Caki2 (cell line): Measurements from ENCODE around the gene GRK5. TPM values are rescaled to one million over a fixed set of nuclear protein-coding genes. Genes with fewer than 3 reads are reported as not detected.

ENCODE experiments used
- DNase-seq: peaks from one replicate; pipeline ENCODE4 v3.0.0-alpha.2; 2015; ENCODE audit warnings: low read depth
- in situ Hi-C: cut with HindIII; loops from 2 replicates; pipeline ENCODE4 v1.10.0; 2016; ENCODE audit warnings: low sequenced_read_pairs, low pct_unique_long_range_greater_than_20kb, mixed read lengths
- total RNA-seq: library from RNA; depleted of rRNA; stranded (reverse); fragments of >200 nt; shearing (Covaris generic); gene quantifications from 2 replicates; pipeline ENCODE4 v1.2.3, GENCODE V29; 2014; ENCODE audit warnings: low replicate concordance

GRK5 gene
- total RNA-seq, 1 experiment from 2014 or later = 0.61 TPM

- in situ Hi-C loops = no loop called here
- DNase-seq = no peak
Measured at GRCh38 chr10:119394657-119395279, 187.4 kb downstream of the GRK5 start.

- DNase-seq = no peak
- in situ Hi-C loops = no loop called here
Measured at GRCh38 chr10:119395280-119396007, 188.1 kb downstream of the GRK5 start.

GRCh38 chr10:119396008-119396708 lies 188.8 kb downstream of the GRK5 start:
- DNase-seq = no peak
- in situ Hi-C loops = no loop called here

- DNase-seq = no peak
- in situ Hi-C loops = no loop called here
Measured at GRCh38 chr10:119396709-119397071, 189.3 kb downstream of the GRK5 start.

DNA sequence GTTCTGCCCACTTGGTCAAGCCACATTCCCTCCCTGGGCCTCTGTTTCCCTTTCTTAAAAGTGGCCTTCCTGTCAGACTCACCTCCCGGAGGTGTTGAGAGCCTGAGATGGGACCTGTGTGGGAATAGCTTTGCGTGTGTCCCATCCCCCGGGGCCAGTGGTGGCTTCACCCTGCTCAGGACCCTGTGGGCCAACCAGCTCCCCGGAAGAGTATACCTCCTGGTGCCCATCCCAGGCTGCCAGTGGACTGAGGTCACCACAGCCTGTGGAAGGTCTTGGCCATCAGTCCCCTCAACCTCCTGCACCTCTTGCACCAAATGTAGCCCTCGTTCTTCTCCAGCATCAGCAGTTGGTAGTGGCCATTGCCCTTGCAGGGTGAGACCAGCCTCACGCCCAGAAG lies 190.0 kb downstream of the GRK5 start:
- DNase-seq = no peak
- in situ Hi-C loops = no loop called here

DNA sequence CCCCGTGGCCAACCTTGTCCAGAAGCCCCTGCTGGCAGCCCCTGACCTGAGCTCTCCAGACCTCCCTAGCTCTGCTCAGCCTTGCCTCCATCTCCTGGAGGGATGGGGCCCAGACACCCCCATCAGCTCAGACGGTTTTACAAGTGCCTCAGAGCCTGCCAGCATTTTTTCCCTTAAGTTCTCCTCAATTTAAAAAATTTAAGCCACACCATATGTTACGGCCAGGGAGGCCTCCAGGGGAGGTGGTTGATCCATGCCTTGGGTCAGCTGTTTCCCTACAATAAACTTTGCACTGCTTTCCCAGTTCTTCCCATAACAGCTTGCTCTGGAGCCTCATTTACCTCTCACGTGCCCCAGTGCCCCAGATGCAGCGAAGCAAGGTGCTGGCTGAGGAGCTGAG lies 191.6 kb downstream of the GRK5 start:
- in situ Hi-C loops = no loop called here

DNA sequence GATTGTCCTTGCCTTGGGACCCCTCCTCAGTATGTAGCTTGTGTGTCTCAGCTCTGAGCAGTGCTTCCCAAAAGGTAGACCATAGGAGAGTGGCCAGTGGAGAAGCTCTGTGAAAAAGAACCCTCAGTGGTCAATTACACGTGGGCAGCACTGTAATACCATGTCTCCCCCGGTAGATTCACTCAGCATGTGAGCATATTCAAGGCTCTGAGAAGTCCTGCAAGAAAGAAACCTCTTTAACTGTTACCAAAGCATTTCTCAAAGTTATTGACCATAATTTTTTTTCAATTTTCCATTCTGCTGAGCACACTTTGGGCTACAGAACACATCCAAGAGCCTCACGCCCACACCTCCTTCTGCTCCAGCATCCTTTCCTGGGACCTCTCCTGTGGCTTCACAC lies 192.1 kb downstream of the GRK5 start:
- DNase-seq = no peak
- in situ Hi-C loops = no loop called here

More for the DNA sequence above, 191.6 kb downstream of the GRK5 start:
- DNase-seq = no peak

- in situ Hi-C loops = no loop called here
- DNase-seq = peak; percentile 77
Measured at GRCh38 chr10:119401671-119402395, 194.5 kb downstream of the GRK5 start.

- in situ Hi-C loops = no loop called here
- no peak for DNase-seq
Measured at GRCh38 chr10:119403921-119404320, 196.6 kb downstream of the GRK5 start.

- in situ Hi-C loops = no loop called here
Measured at GRCh38 chr10:119404719-119405519, 197.5 kb downstream of the GRK5 start.

GRCh38 chr10:119405520-119405807 lies 198.1 kb downstream of the GRK5 start:
- no peak for DNase-seq
- in situ Hi-C loops = no loop called here

More at GRCh38 chr10:119404719-119405519, 197.5 kb downstream of the GRK5 start:
- no peak for DNase-seq

DNA sequence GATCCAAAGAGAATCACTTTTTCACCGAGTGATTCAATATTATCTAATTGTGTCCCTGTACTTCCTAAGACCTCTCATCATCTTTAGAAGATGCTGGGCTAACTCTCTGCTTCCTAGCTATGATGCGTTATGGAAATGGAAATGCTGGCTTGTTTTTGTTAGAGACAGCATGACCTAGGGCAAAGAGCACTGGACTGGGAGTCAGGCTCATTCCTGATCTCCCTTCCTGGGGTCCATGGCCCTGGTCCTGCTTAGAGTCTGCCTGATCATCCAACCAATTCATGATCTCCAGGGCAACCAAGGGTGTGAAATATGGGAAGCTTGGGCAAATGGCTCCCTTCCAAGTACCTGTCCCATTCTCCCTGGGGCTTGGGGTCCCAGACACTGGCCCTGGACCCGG lies 198.8 kb downstream of the GRK5 start:
- no peak for DNase-seq
- in situ Hi-C loops = no loop called here

DNA sequence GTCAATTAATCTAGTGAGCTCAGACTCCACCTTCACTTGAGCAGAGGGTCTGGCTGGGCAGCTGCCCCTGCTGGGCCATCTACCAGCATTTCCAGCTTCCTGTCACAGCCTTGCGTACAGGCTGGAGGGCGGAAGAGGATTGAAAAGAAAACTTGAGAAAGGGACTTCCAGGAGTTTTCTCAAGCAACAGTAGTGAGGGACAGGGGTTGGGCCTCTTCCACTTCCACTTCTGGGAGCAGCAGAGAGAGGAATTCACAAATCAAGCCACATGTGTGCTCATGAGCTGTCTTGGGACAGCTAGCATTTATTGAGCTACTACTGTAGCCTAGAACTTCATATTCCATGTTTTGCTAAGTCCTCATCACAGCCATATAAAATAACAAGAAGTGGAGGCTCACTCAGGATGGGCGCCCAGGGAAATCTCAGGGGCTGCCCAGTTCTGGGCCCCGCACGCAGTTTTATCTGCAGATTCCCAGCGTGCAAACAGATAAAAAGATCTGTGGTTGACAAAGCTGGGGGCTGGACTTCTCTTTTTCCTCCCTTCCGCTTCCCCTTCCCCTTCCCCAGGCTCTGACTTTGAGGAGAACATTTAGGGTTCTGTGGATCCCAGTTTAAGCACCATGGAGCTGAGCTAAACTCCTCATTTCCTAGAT lies 199.4 kb downstream of the GRK5 start:
- no peak for DNase-seq
- in situ Hi-C loops = no loop called here

GRCh38 chr10:119407254-119407777 lies 199.9 kb downstream of the GRK5 start:
- in situ Hi-C loops = no loop called here
- no peak for DNase-seq

- in situ Hi-C loops = no loop called here
- DNase-seq = no peak
Measured at GRCh38 chr10:119408072-119408471, 200.7 kb downstream of the GRK5 start.

DNA sequence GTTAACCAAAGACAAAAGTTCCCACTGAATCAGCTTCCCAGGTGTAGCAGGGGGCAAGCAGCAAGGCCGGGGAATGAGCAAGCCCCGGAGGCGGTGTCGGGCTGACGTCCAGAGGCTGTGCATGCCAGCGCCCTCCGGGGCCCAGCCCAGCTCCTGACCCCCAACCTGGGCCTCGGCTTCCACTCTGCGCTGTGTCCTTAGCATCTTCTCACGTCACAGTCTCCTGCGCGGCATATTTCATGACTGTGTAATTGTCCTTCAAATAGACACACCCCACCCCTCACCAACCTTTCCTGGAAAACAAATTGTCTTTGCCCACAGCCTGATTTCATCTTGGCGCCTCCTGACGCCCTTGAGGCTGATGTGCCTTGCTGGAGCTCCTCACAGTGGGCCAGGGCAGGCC lies 201.6 kb downstream of the GRK5 start:
- in situ Hi-C loops = no loop called here
- DNase-seq = no peak

GRCh38 chr10:119409385-119409784 lies 202.0 kb downstream of the GRK5 start:
- in situ Hi-C loops = no loop called here
- no peak for DNase-seq

GRCh38 chr10:119409906-119410305 lies 202.5 kb downstream of the GRK5 start:
- in situ Hi-C loops = no loop called here
- no peak for DNase-seq
